H9 (cell line): Measurements from ENCODE around the gene SRRT. TPM values are rescaled to one million over a fixed set of nuclear protein-coding genes. Genes with fewer than 3 reads are reported as not detected.

Experiments
- DNase-seq: peaks from one replicate; pipeline ENCODE4 v3.0.0-alpha.2; 2017
- H2AFZ ChIP-seq: one replicate; pipeline ENCODE4 v1.6.1; 2013; ENCODE audit warnings: mild to moderate bottlenecking, low read length, control low read depth, moderate library complexity
- H2AK5ac ChIP-seq: 2 replicates; pipeline ENCODE4 v1.6.1; 2013; ENCODE audit warnings: low read length, control low read depth, mixed read lengths; ENCODE audit not compliant: insufficient read length
- H2BK120ac ChIP-seq: one replicate; pipeline ENCODE4 v1.6.1; 2013; ENCODE audit warnings: low read depth, mild to moderate bottlenecking, low read length, control low read depth, inconsistent platforms; ENCODE audit not compliant: poor library complexity, severe bottlenecking
- H2BK12ac ChIP-seq: 2 replicates; pipeline ENCODE4 v1.6.1; 2013; ENCODE audit warnings: low read length, control low read depth, mixed read lengths, low read depth; ENCODE audit not compliant: insufficient read length
- H2BK15ac ChIP-seq: 2 replicates; pipeline ENCODE4 v1.6.1; 2013; ENCODE audit warnings: low read depth, low read length, control low read depth
- H2BK20ac ChIP-seq: one replicate; pipeline ENCODE4 v1.6.1; 2013; ENCODE audit warnings: low read depth, mild to moderate bottlenecking, low read length, control low read depth, inconsistent platforms; ENCODE audit not compliant: poor library complexity, severe bottlenecking
- H2BK5ac ChIP-seq: 2 replicates; pipeline ENCODE4 v1.6.1; 2013; ENCODE audit warnings: low read length, control low read depth, mixed read lengths; ENCODE audit not compliant: insufficient read length
- H3K14ac ChIP-seq: 2 replicates; pipeline ENCODE4 v1.6.1; 2013; ENCODE audit warnings: low read length, control low read depth; ENCODE audit not compliant: insufficient read depth
- H3K18ac ChIP-seq: 2 replicates; pipeline ENCODE4 v1.6.1; 2013; ENCODE audit warnings: low read depth, mild to moderate bottlenecking, mixed read lengths, low read length, control low read depth; ENCODE audit not compliant: insufficient read length
- H3K23ac ChIP-seq: 2 replicates; pipeline ENCODE4 v1.6.1; 2013; ENCODE audit warnings: low read length, control low read depth, mixed read lengths, low read depth; ENCODE audit not compliant: insufficient read length
- H3K23me2 ChIP-seq: 2 replicates; pipeline ENCODE4 v1.6.1; 2013; ENCODE audit warnings: low read depth, mild to moderate bottlenecking, mixed read lengths, low read length, control low read depth; ENCODE audit not compliant: insufficient read length, poor library complexity, severe bottlenecking
- H3K27ac ChIP-seq: 2 replicates; pipeline ENCODE4 v1.5.1; 2013; ENCODE audit warnings: low read length, control low read depth, mixed read lengths, low read depth; ENCODE audit not compliant: insufficient read length
- H3K27me3 ChIP-seq: 2 replicates; pipeline ENCODE4 v1.6.1; 2013; ENCODE audit warnings: low read length, control low read depth, inconsistent platforms; ENCODE audit not compliant: insufficient read depth
- H3K4ac ChIP-seq: 2 replicates; pipeline ENCODE4 v1.6.1; 2013; ENCODE audit warnings: low read depth, mild to moderate bottlenecking, control low read depth, inconsistent platforms, low read length, moderate library complexity
- H3K4me1 ChIP-seq: 2 replicates; pipeline ENCODE4 v1.6.1; 2013; ENCODE audit warnings: low read length, control low read depth, inconsistent platforms; ENCODE audit not compliant: insufficient read depth
- H3K4me2 ChIP-seq: 2 replicates; pipeline ENCODE4 v1.6.1; 2013; ENCODE audit warnings: low read length, control low read depth, mixed read lengths; ENCODE audit not compliant: insufficient read length, insufficient read depth
- H3K56ac ChIP-seq: 2 replicates; pipeline ENCODE4 v1.6.1; 2013; ENCODE audit warnings: low read depth, mild to moderate bottlenecking, mixed read lengths, low read length, control low read depth; ENCODE audit not compliant: insufficient read length
- H3K79me1 ChIP-seq: 2 replicates; pipeline ENCODE4 v1.6.1; 2013; ENCODE audit warnings: low read depth, mild to moderate bottlenecking, moderate library complexity, low read length, control low read depth, inconsistent platforms; ENCODE audit not compliant: insufficient read depth, poor library complexity, severe bottlenecking
- H3K79me2 ChIP-seq: 2 replicates; pipeline ENCODE4 v1.6.1; 2013; ENCODE audit warnings: low read length, control low read depth, inconsistent platforms; ENCODE audit not compliant: insufficient read depth
- H3K9ac ChIP-seq: 2 replicates; pipeline ENCODE4 v1.6.1; 2013; ENCODE audit warnings: low read length, control low read depth, mixed read lengths; ENCODE audit not compliant: insufficient read length; ENCODE audit errors: extremely low read depth
- H3K9me3 ChIP-seq: one replicate; pipeline ENCODE4 v1.6.1; 2013; ENCODE audit warnings: low read depth, low read length, inconsistent platforms; ENCODE audit not compliant: control insufficient read depth
- H3T11ph ChIP-seq: one replicate; pipeline ENCODE4 v1.6.1; 2013; ENCODE audit warnings: mild to moderate bottlenecking, low read length, control low read depth, inconsistent platforms
- H4K20me1 ChIP-seq: one replicate; pipeline ENCODE4 v1.6.1; 2013; ENCODE audit not compliant: control insufficient read depth, insufficient read length, insufficient read depth
- H4K5ac ChIP-seq: 2 replicates; pipeline ENCODE4 v1.6.1; 2013; ENCODE audit warnings: low read depth, mild to moderate bottlenecking, mixed read lengths, low read length, control low read depth; ENCODE audit not compliant: insufficient read length
- H4K8ac ChIP-seq: replicated peaks from 2 replicates; pipeline ENCODE4 v1.6.1; 2013; ENCODE audit warnings: low read length, control low read depth, mixed read lengths, low read depth; ENCODE audit not compliant: insufficient read length
- H4K91ac ChIP-seq: 2 replicates; pipeline ENCODE4 v1.6.1; 2013; ENCODE audit warnings: low read depth, mild to moderate bottlenecking, moderate library complexity, mixed read lengths, low read length, control low read depth; ENCODE audit not compliant: insufficient read length
- H3K27ac Mint-ChIP-seq, 3 experiments: 2 replicates in 2 of 3; 3 replicates in 1 of 3; pipeline ENCODE4 v1.8.0; 2020 to 2021; ENCODE audit warnings: mixed read lengths in 3 of 3, mild to moderate bottlenecking in 1 of 3, moderate library complexity in 1 of 3
- H3K27me3 Mint-ChIP-seq: 2 replicates; pipeline ENCODE4 v1.8.0; 2021; ENCODE audit warnings: low read depth, mild to moderate bottlenecking, moderate library complexity, mixed read lengths
- H3K36me3 Mint-ChIP-seq, 3 experiments: 2 replicates in 2 of 3; 3 replicates in 1 of 3; pipeline ENCODE4 v1.8.0; 2020 to 2021; ENCODE audit warnings: low read depth in 3 of 3, mixed read lengths in 3 of 3; ENCODE audit not compliant: insufficient read depth in 1 of 3
- H3K4me1 Mint-ChIP-seq, 2 experiments: 2 replicates each; pipeline ENCODE4 v1.8.0; 2020; ENCODE audit warnings: mixed read lengths in 2 of 2
- H3K4me3 Mint-ChIP-seq, 2 experiments: 2 replicates in 1 of 2; 3 replicates in 1 of 2; pipeline ENCODE4 v1.8.0; 2020 to 2021; ENCODE audit warnings: mild to moderate bottlenecking in 2 of 2, mixed read lengths in 2 of 2, moderate library complexity in 1 of 2
- H3K9me3 Mint-ChIP-seq, 2 experiments: 2 replicates in 1 of 2; 3 replicates in 1 of 2; pipeline ENCODE4 v1.8.0; 2020; ENCODE audit warnings: mild to moderate bottlenecking in 2 of 2, mixed read lengths in 2 of 2, moderate library complexity in 1 of 2
- CTCF ChIP-seq: fragments of 200-600 bp; sonication (generic); conservative IDR thresholded peaks from 3 replicates; pipeline ENCODE4 v1.8.0; 2021; ENCODE audit warnings: antibody characterized with exemption, mild to moderate bottlenecking
- WGBS: extraction: QIAGEN DNeasy Blood & Tissue Kit; methylation state at CpG from one replicate; pipeline ENCODE4 v1.1.7; 2013; ENCODE audit warnings: missing lambda C conversion rate, low lambda C conversion rate, mixed read lengths; ENCODE audit not compliant: insufficient read length; ENCODE audit errors: extremely low coverage; 5-methylcytosine and 5-hydroxymethylcytosine counted together
- total RNA-seq: library from RNA; stranded (reverse); gene quantifications from 2 replicates; pipeline ENCODE4 v1.2.1, GENCODE V29; 2021

SRRT gene
- total RNA-seq, 1 experiment from 2014 or later, result 373 TPM

DNA sequence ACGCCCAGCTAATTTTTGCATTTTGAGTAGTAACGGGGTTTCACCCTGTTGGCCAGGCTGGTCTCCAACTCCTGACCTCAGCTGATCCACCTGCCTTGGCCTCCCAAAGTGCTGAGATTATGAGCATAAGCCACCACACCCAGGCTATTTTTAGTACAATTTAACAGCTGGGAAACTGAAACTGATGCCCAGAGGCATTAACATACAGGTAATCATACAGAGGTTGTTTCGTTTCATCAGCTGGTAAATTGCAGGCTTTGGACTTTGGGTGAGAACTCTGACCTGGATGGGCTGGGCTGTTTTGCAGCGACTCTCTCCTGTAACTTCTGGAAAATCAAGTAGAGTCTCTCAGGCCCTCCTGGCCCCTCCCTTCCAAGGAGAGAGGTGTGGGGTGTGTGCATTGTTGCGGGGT, 27.0 kb downstream of the SRRT start:
- Histone ChIP-seq H4K20me1 (no peaks in the 10 kb centered on the region), H2BK15ac (no peak overlapping the region), H2BK120ac (no peak overlapping the region), H3K14ac (no peak overlapping the region), H3K79me1 (no peaks in the 10 kb centered on the region), H2AK5ac (no peak overlapping the region), H2BK20ac (no peak overlapping the region), H3K18ac (no peak overlapping the region), H3T11ph (no peak overlapping the region), H2BK5ac (no peak overlapping the region), H2AFZ (no peak overlapping the region), H3K27me3 (no peaks in the 10 kb centered on the region), H4K91ac (no peak overlapping the region), H3K56ac (no peak overlapping the region), H3K23me2 (no peaks in the 10 kb centered on the region), H3K9ac (no peak overlapping the region), H4K5ac (no peak overlapping the region), H3K23ac (no peak overlapping the region), H2BK12ac (no peak overlapping the region), H3K4me1 (no peaks in the 10 kb centered on the region), H3K79me2 (no peaks in the 10 kb centered on the region), H3K9me3 (no peaks in the 10 kb centered on the region), H3K27ac (no peak overlapping the region), H3K4ac (no peak overlapping the region), H3K4me2 (no peak overlapping the region), H4K8ac (no peak overlapping the region)
- Mint-ChIP-seq H3K4me3 (no peak overlapping the region), H3K4me1 (peaks cover 2 to 5% of the 10 kb centered on the region in 2 experiments; a peak in 2 of 4 replicates), H3K36me3 (no peaks in the 10 kb centered on the region), H3K27me3 (peaks cover 11% of the 10 kb centered on the region), H3K9me3 (no peaks in the 10 kb centered on the region), H3K27ac (no peak overlapping the region; a peak in 1 of 7 replicates)
- DNase-seq, result no peak
- WGBS, result no CpG with 5 or more reads among the region's 5 CpGs
- TF ChIP-seq CTCF, result no peak
